LHCN-M2 (cell line): ENCODE results near the gene STEAP4. TPM values are rescaled to one million over a fixed set of nuclear protein-coding genes. Genes with fewer than 3 reads are reported as not detected.
"Not testable (repeated sequence)": the region's sequence is repeated elsewhere in the genome, so short reads cannot be mapped to it uniquely, and the experiment has no call there.

Experiments
- DNase-seq: peaks from one replicate; pipeline ENCODE4 v3.0.0-alpha.2; 2012; ENCODE audit warnings: low read depth
- total RNA-seq: library from RNA; depleted of rRNA; stranded (reverse); fragments of >200 nt; gene quantifications from 2 replicates; pipeline ENCODE4 v1.2.3, GENCODE V29; 2014

The STEAP4 gene
- total RNA-seq, 1 experiment from 2014 or later, result 0.11 TPM

DNA sequence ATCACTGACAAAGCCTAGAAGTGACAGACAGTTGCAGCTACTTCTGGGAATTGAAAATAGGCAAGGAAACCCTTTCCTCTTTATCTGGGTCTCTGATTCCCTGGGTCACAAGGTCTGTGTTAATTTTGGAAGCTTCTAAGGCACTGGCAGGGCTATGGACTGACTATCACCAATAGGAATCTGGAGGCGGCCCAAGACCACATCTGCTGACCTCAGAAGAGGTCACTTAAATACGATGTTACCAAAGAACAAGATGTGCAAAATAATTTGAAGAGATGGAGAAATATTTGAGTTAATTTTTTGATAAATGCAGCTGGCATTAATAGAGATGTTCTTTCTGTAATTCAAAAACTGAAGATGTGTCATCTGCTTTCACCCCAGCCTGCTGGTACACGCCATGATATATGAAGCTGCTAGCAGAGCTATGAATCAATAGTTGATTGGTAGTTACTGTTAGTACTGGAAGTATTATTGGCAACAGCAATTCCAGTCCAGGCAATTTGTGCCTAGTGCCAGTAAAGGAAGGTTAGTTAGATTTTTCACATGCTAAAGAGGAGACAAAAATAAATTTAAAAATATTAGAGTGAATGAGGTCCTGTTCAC, 5.5 kb upstream of the STEAP4 start:
- peak; percentile 77 for DNase-seq

DNA sequence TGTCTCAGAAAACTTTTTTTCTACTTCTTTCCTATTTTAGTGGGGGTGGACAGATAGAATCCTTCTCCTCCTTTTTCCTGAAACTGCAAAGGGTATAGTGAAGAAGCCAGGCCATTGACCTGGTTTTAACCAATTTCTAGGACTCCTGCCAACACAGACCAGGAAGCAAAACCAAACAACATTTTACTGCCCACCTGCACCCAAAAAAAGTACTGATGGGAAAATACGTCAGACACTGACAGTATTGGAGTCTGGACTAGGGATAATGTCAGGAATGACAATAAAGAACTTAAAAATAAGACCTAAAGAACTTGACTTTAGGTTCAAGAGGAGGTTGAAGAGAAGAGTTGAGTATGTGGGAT, 5.0 kb upstream of the STEAP4 start:
- no peak for DNase-seq

DNA sequence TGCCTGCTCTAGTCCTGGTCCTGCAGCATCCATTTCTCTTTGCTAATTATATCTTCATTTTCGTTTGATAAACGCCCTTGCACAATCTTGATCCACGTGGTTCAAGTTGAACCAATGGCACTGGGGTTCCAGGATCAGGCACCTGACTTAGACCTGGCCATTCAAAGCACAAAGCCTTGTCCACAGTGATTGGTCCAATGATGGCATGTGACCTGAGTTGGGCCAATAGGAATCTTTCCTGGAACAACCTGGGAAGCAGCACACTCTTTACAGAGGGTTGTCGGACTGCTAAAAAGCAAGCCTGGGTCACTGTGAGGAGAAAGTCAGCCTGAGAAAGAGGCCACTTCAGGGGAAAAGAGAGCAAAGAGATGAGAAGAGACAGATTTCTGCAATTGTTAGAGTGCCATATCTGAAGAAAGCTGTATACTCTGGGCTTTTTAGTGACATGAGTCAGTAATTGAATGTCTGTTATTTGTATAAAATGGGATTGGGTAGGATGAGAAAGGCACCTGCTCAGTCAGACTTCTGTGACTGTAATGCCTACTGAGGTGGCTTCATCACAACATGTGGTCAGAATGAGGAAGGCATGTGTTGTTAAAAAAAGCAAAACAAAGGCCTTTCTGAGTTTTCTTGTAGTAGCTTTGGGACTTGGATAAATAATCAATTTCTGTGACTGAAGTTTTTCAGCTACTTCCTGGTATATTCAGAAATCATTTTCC, 4.4 kb upstream of the STEAP4 start:
- no peak for DNase-seq

DNA sequence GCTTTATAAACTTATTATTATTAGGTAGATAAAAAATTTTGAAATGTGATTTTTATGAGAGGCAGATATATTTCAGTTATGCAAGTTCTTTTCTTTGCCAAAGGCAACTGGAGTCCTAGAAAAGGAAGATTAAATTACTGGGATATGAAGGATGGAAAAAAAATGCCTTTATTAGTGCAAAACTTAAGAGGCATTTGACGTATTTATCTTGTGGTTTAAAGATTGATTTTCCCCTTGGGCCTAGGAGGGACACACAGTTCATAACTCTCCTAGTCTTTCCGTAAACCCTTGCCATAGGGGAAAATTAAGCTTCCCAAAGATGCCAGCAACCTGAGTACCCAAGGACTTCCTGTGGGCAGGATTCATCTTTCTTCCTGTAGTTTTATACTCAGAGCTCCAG, 3.1 kb upstream of the STEAP4 start:
- peak; percentile 31 for DNase-seq

DNA sequence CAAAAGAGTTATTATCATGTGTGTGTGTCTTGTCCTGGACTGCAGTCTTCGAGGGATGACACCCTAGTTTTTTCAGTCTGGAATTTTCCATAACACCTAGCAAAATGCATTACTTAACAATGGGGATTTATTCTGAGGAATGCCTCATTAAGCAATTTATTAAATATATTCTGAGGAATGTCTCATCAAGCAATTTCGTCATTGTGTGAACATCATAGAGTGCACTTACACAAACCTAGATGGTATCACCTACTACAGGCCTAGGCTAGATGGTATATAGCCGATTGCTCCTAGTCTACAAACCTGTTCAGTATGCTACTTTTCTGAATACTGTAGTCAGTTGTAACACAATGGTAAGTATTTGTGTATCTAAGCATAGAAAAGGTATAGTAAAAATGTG, 1.1 kb upstream of the STEAP4 start:
- no peak for DNase-seq

DNA sequence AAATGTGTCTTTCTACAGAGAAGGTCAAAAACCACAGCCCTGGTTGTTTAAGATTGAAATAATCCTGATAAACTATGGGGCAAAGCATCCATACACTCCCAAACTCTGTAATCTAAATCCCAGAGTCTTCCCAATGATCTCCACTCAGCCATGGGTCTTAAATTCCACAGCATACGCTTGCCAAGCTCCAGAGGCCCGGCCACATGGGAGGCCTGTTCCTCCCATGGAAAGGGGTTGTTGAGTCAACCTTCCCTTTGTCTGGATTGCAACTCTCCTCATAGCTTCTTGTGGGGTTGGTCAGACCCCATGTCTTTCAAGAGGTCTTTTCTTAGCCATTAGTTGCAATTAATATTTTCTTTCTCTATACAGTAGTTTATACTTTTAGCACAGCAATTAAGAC, 718 bp upstream of the STEAP4 start:
- DNase-seq, result no peak

DNA sequence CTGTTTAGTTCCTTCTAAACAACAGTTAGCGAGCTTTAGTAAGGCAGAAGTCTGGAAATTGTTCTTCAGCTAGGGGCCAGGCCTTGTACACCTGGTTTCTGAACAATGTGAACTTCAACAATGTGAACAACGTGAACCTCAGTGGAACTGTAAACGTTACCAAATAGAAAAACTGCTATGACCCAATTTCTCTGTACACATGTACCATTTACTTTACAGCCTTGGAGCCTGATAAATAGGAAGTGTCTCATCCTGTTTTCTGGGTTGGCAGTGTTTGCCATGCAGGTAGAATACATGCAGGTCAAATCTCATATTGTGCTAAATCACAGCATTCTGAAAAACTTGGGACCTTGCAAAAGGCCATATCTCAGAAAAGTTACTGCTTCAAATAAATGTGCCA, 1.6 kb downstream of the STEAP4 start:
- DNase-seq, result no peak

DNA sequence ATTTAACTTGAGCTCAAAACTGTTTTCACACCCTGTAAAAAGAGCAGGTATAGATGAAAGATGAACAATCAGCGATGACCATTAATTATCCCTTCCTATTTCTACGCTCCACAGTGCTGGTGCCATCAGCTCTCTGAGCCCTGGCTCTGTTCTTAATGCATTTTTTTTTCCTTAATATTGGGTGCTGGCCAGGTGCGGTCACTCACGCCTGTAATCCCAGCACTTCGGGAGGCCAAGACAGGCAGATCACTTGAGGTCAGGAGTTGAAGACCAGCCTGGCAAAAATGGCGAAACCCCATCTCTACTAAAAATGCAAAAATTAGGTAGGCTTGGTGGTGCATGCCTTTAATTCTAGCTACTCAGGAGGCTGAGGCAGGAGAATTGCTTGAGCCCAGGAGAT, 4.2 kb downstream of the STEAP4 start:
- DNase-seq, result no peak

DNA sequence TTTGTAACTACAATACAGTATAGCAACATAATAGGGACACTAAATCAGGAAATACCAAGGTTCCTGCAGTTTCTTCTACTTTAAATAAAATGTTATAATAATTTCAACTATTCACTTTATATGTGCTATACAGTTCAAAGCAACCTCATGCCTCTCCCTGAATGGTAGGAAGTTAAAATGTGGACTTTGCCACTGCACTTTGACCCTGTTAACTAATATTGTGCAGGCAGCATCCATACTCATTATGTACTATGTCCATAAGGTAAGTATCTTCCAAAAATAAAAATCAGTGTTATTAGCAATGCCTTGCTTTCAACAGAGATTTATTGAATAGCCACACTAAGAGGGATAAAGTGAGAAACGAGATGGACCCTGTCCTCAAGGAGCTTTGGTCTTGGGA, 4.8 kb downstream of the STEAP4 start:
- DNase-seq, result no peak

DNA sequence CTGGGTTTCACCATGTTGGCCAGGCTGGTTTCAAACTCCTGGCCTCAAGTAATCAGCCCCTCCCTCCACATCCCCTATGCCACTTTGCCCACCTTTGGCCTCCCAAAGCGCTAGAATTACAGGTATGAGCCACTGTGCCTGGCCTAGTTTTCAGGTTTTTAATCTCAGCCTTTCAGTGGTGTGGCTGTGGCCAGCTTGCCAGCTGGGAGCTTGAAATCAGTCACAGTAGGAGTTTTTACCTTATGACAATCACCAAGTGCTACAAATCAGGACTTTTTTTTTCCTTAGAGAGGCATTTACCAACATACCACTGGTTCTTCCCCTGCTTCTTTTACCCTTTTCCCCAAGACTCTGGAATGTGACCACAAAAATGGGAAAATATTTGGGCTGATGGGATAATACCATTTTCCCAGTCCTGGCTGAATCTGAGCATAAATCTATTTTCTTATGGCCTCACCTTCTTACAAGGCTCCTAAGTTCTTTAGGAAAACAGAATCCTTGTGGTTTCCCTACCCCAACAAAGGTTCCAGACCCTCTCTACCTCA, 6.2 kb downstream of the STEAP4 start:
- no peak for DNase-seq

DNA sequence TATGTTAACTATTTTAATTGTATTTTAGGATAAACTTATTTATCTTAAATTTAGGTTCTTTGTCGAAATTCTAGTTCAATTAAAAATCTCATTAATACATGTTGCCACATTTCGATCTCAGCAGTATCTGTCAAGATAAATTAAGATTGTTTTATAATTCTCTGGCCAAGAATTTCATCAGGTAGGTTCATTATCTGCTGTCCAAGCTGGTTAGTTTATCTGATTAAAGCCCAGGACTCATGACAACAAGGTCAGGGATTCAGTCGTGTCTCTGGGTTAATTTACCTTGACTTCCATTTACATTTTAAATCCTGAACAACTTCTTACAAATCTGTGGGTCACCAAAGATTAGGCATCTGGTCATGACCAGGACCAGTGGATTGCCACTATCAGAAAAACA, 7.6 kb downstream of the STEAP4 start:
- no peak for DNase-seq

DNA sequence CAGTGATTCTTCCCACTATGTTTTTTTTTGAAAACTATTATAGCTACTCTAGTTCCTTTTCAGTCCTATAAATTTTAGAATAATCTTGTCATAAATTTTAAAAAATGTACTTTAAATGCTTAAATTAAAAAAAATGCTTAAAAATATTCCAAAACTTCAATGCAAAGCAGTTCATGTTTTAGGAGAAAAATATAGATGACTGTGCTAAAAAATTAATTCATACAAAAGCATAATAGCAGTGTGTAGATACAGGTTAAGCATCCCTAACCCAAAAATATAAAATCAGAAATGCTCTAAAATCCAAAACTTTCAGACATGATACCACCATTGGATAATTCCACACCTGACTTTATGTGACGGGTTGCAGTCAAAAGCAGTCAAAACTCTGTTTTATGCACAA, 12.8 kb downstream of the STEAP4 start:
- no peak for DNase-seq

DNA sequence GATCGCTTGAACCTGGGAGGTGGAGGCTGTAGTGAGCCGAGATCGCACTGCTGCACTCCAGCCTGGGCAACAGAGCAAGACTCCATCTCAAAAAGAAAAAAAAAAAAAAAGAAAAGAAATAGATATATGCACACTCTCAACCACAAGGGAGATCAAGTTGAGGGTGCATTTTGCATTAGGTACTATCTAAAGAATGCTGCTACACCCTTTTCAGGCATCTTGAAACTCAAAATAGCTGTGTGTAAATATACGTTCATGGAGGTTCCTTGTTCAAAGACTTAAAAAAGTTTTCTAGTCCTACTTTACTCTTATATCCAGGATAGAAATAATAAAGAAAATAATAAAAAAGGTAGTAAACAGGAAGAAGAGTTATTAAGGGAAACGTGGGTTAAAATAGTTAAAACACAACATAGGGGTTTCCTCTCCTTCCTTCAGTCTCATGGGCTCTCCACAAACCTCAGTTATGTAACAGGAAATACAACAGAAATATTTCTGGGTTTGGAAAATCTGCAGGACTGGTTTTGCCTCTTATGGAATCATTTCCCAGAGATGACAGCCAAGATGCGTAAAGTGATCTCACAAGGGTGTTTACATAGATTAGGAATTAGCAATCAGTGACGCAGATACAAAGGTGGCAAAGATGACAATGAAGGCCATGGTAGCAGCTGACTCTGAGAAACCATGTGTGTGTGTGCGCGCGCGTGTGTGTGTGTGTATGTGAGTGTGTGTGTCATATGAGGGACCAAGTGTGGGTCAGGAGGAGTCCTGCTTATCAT, 15.1 kb downstream of the STEAP4 start:
- peak; percentile 67 for DNase-seq

DNA sequence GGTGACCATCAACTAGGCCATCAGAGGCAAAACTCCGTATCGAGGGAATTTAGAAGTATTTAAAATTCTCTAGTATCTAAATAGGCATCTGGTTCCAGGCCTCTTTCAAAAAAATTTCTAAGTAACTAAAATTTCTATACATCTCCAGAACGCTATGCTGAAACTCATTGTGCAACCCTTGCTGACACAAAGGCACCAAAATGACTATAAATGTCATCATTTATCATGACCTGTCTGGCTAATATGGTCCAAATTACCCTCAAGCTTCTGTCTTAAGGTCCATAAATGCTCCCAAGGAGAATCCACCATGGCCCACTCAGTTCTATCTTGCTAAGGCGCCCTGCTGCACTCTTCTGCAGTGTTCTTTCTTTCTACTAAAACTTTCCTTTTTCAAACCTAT, 16.2 kb downstream of the STEAP4 start:
- DNase-seq, result no peak

DNA sequence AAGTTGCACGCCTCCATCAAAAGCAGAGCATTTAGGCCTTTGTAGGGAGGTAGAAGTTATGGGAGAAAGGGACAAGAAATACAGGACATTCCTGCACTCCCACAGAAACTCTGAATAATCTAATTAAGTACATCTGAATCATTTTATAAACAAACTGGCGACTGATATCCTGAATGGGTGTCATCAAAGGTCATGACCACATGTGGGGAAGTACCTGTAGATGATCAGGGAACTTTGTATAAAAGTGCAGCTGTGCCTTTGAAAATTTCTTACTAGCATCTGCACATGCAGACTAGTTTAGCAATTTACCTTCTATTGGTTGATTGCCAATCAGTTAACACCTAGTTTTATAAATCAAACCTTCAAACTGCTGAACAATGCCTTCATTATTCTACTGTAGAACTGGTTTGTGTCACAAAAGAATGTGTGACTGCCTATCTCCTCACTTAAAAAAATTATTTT, 17.1 kb downstream of the STEAP4 start:
- DNase-seq, result peak; percentile 68

DNA sequence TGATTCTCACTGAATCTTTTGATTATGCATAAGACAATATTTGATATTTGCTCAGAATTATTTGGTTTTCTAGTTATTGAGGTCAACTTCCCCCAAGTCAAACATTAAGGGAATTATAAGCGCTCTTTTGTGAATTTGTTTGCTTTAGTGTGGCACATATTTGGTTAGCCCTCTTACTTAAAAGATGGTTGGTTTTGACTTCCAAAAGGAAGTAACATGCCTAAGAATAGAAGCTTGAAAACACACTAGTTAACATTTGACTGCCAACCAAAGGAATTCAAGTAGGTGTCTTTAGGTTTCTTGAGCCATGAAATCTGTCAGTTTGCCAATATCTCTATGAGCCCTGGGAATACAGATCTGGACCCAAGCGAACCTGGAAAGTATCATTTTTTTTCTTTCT, 24.9 kb downstream of the STEAP4 start:
- no peak for DNase-seq

DNA sequence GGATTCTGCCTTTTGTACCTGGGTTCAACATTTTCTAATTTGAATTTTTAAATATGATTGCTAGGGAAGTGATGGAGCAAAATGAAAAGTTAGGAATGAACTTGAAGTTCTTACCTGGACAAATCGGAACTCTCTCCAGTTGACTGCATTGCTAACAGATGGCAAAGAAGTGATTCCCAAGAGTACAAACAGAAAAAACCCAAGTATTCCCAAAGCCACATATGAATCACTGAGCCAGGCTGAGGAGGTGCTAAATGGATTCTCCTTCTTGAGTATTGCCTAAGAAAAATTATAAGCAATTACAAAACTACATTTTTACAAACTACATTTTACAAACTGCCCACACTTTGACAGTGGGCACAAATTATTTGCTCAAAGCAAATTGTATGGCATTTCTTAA, 25.9 kb downstream of the STEAP4 start:
- peak; percentile 17 for DNase-seq

DNA sequence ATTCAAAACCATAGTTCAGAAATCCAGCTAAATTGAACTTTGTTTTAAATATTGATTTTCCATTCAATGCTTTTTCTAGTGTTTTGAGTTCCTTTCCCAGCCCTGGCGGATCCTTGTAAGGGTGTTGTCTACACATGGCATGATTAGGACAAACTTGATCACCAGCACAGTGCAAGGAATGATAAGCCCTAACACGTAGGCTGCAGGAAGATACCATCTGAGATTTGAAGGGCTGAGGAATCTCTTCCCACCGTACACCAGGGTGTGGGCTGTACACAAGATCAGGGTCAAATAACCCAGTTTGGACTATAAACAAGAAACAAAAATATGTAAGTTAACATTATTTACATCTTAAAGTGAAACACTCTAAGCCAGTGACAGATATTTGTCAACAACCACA, 27.4 kb downstream of the STEAP4 start:
- DNase-seq, result no peak

DNA sequence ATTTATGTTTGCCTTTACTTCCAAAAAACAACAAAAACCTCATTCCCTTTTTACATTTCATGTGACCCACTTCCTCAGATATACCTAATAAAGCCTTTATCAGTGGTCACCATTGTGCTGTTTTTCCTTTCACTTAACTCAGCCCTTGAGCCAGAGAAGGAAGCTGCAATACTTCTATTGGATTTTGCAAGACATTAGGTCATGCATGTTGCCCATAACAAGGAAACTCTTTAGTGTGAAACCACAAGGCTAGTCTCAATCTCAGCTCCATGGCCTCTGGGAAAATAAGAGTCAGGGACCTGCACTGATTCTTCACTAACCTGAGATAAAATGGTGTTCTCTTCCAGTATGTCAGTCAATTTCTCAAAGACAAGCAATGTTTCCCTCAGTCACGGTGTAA, 27.8 kb downstream of the STEAP4 start:
- DNase-seq, result peak; percentile 18

DNA sequence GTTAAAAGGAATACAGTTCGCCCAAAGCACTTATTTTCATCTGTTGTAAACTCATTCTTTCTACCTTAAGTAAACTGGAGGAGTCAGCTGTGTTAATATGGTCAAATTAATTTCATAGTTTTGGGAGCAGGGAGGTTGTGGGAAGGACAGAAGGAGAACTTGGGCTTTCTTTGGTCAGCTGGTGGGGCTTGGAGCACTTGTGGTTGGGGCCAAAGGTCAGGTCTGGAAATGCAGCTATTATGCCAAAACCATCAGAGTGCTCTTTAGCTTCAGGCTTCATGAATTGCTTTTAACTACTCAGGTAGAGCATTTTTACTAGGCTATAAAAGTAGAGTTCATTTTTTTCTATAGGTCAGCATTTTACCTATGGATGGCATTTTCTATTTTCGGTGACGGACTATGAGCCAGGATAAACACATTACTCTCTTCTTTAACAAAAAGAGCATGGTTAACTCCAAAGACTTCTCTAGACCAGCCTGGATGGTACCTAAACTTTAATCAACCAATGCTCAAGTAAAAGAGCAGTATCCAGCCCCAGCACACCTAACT, 30.0 kb downstream of the STEAP4 start:
- DNase-seq, result peak; percentile 32

DNA sequence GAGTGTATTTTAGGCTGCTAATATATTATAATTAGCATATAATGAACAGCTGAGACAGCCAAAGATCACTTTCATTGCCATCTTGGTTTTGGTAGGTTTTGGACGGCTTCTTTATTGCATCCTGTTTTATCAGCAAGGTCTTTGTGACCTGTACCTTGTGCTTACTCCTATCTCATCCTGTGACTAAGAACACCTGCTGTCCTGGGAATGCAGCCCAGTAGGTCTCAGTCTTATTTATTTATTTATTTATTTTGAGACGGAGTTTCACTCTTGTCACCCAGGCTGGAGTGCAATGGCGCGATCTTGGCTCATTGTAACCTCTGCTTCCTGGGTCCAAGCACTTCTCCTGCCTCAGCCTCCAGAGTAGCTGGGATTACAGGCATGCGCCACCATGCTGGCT, 31.8 kb downstream of the STEAP4 start:
- not testable (repeated sequence) for DNase-seq

DNA sequence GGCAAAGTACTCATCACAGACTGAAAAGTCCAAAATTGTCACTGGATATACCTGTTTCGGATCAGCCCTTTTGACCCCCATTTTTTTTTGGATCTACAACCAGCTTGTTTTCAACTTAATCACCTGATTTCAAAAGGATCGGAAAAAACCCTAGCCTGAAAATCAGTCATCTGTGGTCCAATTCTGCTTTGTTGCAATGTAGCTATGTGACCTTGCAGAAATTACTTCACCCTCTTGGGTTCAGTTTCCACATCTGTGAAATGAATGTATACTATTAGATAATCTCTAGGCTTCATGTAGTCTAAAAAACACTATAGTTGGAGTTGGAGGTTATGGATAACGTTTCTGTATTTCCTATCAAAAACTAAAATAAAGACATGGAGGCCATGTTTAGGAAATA, 37.1 kb downstream of the STEAP4 start:
- DNase-seq, result no peak
